Nephron progenitor cell (in vitro differentiated cells): ENCODE data around the gene CHIC2.

ENCODE experiments used
- DNase-seq: peaks from one replicate; pipeline ENCODE4 v3.0.0; 2021
- H3K27ac Mint-ChIP-seq: 2 replicates; pipeline ENCODE4 v1.8.0; 2021; ENCODE audit warnings: mild to moderate bottlenecking, moderate library complexity, mixed read lengths
- H3K27me3 Mint-ChIP-seq: 2 replicates; pipeline ENCODE4 v1.8.0; 2021; ENCODE audit warnings: mild to moderate bottlenecking, low read depth, mixed read lengths; ENCODE audit not compliant: poor library complexity
- H3K36me3 Mint-ChIP-seq: 2 replicates; pipeline ENCODE4 v1.8.0; 2021; ENCODE audit warnings: low read depth, mixed read lengths
- H3K4me1 Mint-ChIP-seq: 2 replicates; pipeline ENCODE4 v1.8.0; 2021; ENCODE audit warnings: mixed read lengths
- H3K4me3 Mint-ChIP-seq: 2 replicates; pipeline ENCODE4 v1.8.0; 2021; ENCODE audit warnings: mild to moderate bottlenecking, moderate library complexity, mixed read lengths
- H3K9me3 Mint-ChIP-seq: 2 replicates; pipeline ENCODE4 v1.8.0; 2021; ENCODE audit warnings: mild to moderate bottlenecking, moderate library complexity, mixed read lengths
- TF ChIP-seq, protein P1 (sequence below): fragments of 200-600 bp; sonication (generic); IDR thresholded peaks from 2 replicates; pipeline ENCODE4 v1.5.0; 2021; ENCODE audit warnings: antibody characterized with exemption

The CHIC2 gene

DNA sequence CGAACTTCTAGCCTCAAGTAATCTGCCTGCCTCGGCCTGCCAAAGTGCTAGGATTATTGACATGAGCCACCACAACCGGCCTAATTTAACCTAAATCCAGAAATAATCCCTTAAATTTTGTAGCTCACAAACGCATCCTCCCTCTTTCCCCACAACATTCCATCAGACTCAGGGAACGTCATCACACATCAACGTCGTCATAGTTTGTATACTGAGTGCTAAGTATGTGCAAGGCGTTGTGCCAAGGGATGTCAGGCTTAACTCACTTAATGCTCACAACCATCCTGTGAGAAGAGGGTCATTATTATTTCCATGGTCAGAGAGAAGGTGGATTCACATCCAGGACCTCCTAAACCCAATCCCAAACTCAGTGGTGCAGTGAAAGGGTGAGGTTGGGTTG, 26.0 kb upstream of the CHIC2 start:
- TF ChIP-seq, protein P1, sequence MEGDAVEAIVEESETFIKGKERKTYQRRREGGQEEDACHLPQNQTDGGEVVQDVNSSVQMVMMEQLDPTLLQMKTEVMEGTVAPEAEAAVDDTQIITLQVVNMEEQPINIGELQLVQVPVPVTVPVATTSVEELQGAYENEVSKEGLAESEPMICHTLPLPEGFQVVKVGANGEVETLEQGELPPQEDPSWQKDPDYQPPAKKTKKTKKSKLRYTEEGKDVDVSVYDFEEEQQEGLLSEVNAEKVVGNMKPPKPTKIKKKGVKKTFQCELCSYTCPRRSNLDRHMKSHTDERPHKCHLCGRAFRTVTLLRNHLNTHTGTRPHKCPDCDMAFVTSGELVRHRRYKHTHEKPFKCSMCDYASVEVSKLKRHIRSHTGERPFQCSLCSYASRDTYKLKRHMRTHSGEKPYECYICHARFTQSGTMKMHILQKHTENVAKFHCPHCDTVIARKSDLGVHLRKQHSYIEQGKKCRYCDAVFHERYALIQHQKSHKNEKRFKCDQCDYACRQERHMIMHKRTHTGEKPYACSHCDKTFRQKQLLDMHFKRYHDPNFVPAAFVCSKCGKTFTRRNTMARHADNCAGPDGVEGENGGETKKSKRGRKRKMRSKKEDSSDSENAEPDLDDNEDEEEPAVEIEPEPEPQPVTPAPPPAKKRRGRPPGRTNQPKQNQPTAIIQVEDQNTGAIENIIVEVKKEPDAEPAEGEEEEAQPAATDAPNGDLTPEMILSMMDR: no peak
- no peak for DNase-seq
- no peaks in the 10 kb centered on the region for H3K36me3 Mint-ChIP-seq
- no peak overlapping the region for H3K27ac Mint-ChIP-seq
- H3K4me1 Mint-ChIP-seq: peaks cover 24% of the 10 kb centered on the region
- no peak overlapping the region for H3K4me3 Mint-ChIP-seq
- peaks cover 66% of the 10 kb centered on the region for H3K27me3 Mint-ChIP-seq
- no peaks in the 10 kb centered on the region for H3K9me3 Mint-ChIP-seq

DNA sequence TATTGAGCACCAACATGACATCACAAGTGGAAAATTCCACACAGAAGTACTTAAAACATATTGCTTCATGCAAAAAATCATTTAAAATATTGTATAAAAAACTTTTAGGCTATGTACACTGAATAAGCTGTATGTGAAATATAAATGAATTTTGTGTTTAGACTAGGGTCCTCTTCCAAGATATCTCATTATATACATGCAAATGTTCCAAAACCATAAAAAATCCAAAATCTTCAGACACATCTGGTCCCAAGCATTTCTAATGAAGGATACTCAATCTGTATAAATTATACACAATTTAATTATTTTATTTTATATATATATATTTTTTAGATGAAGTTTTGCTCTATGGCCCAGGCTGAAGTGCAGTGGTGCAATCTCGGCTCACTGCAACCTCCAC, 25.5 kb upstream of the CHIC2 start:
- Mint-ChIP-seq H3K27ac (no peak overlapping the region), H3K4me3 (no peak overlapping the region), H3K9me3 (no peaks in the 10 kb centered on the region), H3K27me3 (peaks cover 61% of the 10 kb centered on the region), H3K36me3 (no peaks in the 10 kb centered on the region), H3K4me1 (peaks cover 20% of the 10 kb centered on the region)
- no peak for DNase-seq
- TF ChIP-seq, protein P1: no peak

DNA sequence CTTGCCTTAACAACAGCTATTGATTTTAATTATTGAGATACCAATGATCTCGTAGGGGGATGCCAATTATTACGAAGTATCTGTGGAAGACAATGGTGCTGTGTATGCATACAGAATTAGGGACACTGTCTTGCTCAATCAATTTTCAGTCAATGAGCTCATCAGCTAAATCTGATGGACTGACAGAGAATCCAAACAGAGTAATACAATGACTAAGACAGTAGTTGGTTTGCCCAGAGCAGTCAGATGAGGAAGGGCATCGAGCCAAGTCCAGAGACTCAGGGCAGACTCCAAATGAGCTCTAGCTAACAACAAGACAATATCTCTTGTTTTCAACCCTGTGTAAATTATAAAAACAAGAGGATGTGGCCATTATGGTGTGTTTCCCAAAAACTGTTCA, 20.9 kb upstream of the CHIC2 start:
- Mint-ChIP-seq H3K4me1 (no peaks in the 10 kb centered on the region), H3K9me3 (no peaks in the 10 kb centered on the region), H3K4me3 (no peak overlapping the region), H3K27me3 (peaks cover 25% of the 10 kb centered on the region), H3K36me3 (no peaks in the 10 kb centered on the region), H3K27ac (no peak overlapping the region)
- TF ChIP-seq, protein P1: no peak
- no peak for DNase-seq

DNA sequence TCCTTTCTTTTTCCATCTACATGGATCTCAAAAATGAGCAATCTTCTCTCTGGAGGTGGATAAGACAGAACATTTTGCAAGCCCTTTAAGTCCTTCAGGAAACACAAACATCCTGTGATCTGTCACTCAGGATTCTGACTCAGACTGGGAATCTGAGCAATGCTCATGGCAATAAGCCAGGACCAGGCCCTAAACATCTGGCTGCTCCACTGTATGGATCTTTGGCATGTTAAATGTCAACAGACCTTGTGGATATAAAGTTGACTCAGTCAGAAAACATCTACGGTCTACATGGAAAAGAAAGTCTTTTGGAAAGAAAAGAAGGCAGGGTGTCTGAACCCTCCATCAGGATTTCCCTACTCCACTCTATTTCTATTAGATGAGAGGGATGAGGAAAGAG, 17.8 kb upstream of the CHIC2 start:
- Mint-ChIP-seq H3K9me3 (no peaks in the 10 kb centered on the region), H3K27ac (no peak overlapping the region), H3K4me3 (no peak overlapping the region), H3K27me3 (peaks cover 28% of the 10 kb centered on the region), H3K36me3 (no peaks in the 10 kb centered on the region), H3K4me1 (no peaks in the 10 kb centered on the region)
- no peak for DNase-seq
- TF ChIP-seq, protein P1: no peak

DNA sequence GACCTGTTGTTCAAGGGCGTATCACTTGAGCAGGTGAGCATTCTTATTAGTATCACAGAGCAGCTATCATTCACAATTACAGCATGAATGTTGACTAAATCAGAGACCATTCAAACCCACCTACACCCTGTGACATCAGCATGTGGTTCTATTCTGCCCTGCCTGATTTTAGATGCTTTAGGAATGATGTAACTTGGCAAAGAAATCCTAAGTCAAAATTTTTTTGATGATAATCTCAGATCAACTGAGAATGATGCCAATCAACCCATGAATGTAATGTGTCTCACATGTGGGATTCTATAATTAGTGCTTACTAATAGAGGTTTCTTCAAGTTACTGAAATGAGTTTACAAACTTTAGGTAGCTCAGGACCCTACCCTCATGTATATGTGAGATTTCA, 13.4 kb upstream of the CHIC2 start:
- Mint-ChIP-seq H3K9me3 (no peaks in the 10 kb centered on the region), H3K36me3 (no peaks in the 10 kb centered on the region), H3K27ac (no peak overlapping the region), H3K4me1 (no peaks in the 10 kb centered on the region), H3K4me3 (no peak overlapping the region), H3K27me3 (peaks cover 18% of the 10 kb centered on the region)
- DNase-seq: no peak
- TF ChIP-seq, protein P1: no peak

DNA sequence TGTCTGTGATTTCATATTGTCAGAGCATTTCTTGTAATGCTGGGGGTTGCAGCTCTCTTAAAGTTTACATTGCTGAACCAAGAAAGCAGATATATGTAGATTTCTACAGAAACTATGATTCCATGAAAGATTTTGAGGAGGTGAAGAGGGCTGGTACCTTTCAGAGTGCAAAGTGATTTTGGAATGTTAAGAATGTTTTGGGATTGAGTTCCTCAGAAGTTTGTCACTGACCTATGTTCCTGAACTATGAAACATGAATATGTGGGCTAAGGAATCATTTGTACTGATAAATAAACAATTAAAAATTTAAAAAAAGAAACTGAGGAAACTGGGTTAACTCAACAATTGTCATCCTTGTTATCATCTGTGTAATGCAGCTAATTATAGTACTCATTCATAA, 12.3 kb upstream of the CHIC2 start:
- Mint-ChIP-seq H3K36me3 (no peaks in the 10 kb centered on the region), H3K9me3 (no peaks in the 10 kb centered on the region), H3K27me3 (peaks cover 14% of the 10 kb centered on the region), H3K4me1 (no peaks in the 10 kb centered on the region), H3K27ac (no peak overlapping the region), H3K4me3 (no peak overlapping the region)
- no peak for DNase-seq
- TF ChIP-seq, protein P1: no peak
